K562 (cell line): ENCODE results near the gene TRAF3IP3. TPM values are rescaled to one million over a fixed set of nuclear protein-coding genes. Genes with fewer than 3 reads are reported as not detected.

ENCODE experiments used
- BACH1 ChIP-seq: fragments of 200-800 bp; sonication (Bioruptor generic); IDR thresholded peaks from 2 replicates; pipeline ENCODE4 v1.6.1; 2016; ENCODE audit warnings: missing genetic modification characterization, missing compliant biosample characterization
- MCM2 ChIP-seq: fragments of 450-650 bp; IDR thresholded peaks from 2 replicates; pipeline ENCODE4 v1.6.1; 2017; ENCODE audit warnings: low read depth, mild to moderate bottlenecking
- MTA3 ChIP-seq: fragments of 450-650 bp; formaldehyde crosslinking; IDR thresholded peaks from 2 replicates; pipeline ENCODE4 v1.6.1; 2017; ENCODE audit warnings: mild to moderate bottlenecking, borderline replicate concordance
- MYBL2 ChIP-seq, 2 experiments: fragments of 450-650 bp in 1 of 2; sonication (generic) in 1 of 2; formaldehyde crosslinking in 1 of 2; IDR thresholded peaks; 2 replicates each; pipeline versions ENCODE4 v1.6.1 to v1.8.1; 2017 to 2022; ENCODE audit warnings: borderline replicate concordance in 1 of 2, inconsistent platforms in 1 of 2, low read depth in 1 of 2, mild to moderate bottlenecking in 1 of 2, missing genetic modification reagents in 1 of 2, moderate library complexity in 1 of 2
- NR4A1 ChIP-seq, 2 experiments: fragments of 250-450 bp in 1 of 2; fragments of 450-650 bp in 1 of 2; sonication (Bioruptor Pico) in 1 of 2; IDR thresholded peaks; 2 replicates each; pipeline versions ENCODE4 v1.4.0 to v1.6.1; 2016 to 2020; ENCODE audit warnings: mild to moderate bottlenecking in 2 of 2, missing compliant biosample characterization in 1 of 2, missing genetic modification characterization in 1 of 2, moderate library complexity in 1 of 2
- POLR2B ChIP-seq: fragments of 450-650 bp; IDR thresholded peaks from 2 replicates; pipeline ENCODE4 v1.6.1; 2018; ENCODE audit warnings: low read depth; ENCODE audit not compliant: partially characterized antibody
- POU5F1 ChIP-seq: fragments of 150-350 bp; IDR thresholded peaks from 2 replicates; pipeline ENCODE4 v1.6.1; 2014; ENCODE audit warnings: borderline replicate concordance, low read length, low read depth, mild to moderate bottlenecking; ENCODE audit not compliant: partially characterized antibody
- TEAD2 ChIP-seq: fragments of 450-650 bp; IDR thresholded peaks from 2 replicates; pipeline ENCODE4 v1.6.1; 2016; ENCODE audit warnings: missing genetic modification characterization, control low read depth, missing compliant biosample characterization
- polyA plus RNA-seq, 8 experiments: library from polyadenylated mRNA; depleted of rRNA in 4 of 8; stranded (reverse) in 5 of 8; unstranded in 3 of 8; fragments of >200 nt; fragmentation: Nextera tagmentation in 2 of 8; fragmentation: Illumina TruSeq in 1 of 8; extraction: Ambion mirVana in 2 of 8; extraction: Trizol in 1 of 8; gene quantifications; 2 replicates each; pipeline versions ENCODE4 v1.2.1 to v1.2.3, GENCODE V29; 2011 to 2014; ENCODE audit warnings: inconsistent platforms in 1 of 8, missing spikeins in 1 of 8
- total RNA-seq, 7 experiments: library from RNA; depleted of rRNA in 6 of 7; stranded (reverse); fragments of >200 nt in 6 of 7; fragmentation: Illumina TruSeq in 2 of 7; extraction: Trizol in 2 of 7; gene quantifications; 2 replicates each; pipeline versions ENCODE4 v1.2.1 to v1.2.3, GENCODE V29; 2011 to 2021; ENCODE audit warnings: low replicate concordance in 1 of 7
- TF ChIP-seq, protein P1 (sequence below), 2 experiments: fragments of 450-650 bp; formaldehyde crosslinking in 1 of 2; IDR thresholded peaks; 2 replicates each; pipeline versions ENCODE4 v1.4.0 to v1.6.1; 2014 to 2020; ENCODE audit warnings: mild to moderate bottlenecking in 2 of 2, borderline replicate concordance in 1 of 2, low read depth in 1 of 2
- TF ChIP-seq, protein P2 (sequence below): fragments of 450-650 bp; IDR thresholded peaks from 2 replicates; pipeline ENCODE4 v1.6.1; 2017; ENCODE audit warnings: antibody characterized with exemption, mild to moderate bottlenecking

The TRAF3IP3 gene
- total and polyA plus RNA-seq, 9 of the 15 experiments (the other 6 are each of a cell fraction or from before 2014, with no cell fraction given), result 0.06 to 1.1 (median 0.31) TPM

DNA sequence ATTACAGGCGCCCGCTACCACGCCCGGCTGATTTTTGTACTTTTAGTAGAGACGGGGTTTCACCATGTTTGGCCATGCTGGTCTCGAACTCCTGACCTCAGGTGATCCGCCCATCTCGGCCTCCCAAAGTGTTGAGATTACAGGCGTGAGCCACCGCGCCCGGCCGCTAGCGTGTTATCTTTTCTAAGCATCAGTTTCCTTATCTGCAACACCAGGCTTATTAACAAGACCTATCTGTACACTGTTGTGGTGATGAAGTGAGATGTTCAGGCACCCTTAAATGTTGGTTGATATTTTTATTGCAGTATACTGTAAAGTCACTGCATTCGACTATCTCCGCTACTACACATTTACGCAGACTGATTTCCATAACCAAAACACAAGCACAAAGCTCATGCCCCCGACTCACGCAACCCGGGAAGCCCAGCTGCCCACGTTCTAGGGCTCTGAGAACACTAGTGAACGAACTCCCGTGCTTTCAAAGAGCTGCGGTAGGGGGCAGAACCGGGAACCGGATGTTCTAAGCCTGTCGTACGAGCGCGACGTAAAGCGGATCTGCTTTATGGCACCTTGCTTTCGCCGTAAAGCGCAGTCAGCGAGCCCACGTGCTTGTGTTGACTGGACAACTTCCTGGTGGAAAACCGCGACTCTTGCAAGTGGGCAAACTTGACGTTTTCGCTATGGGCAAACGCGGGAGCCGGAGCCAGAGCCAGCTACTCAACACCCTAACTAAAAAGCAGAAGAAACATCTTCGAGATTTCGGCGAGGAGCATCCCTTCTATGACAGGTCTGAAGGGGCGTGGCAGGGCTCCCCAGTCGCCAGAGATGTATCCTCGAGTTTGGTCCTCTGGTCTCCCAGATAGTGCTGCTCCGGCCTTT is 71.8 kb downstream of the TRAF3IP3 start, which contains the start of gene UTP25 (continued):
- TF ChIP-seq, protein P1, sequence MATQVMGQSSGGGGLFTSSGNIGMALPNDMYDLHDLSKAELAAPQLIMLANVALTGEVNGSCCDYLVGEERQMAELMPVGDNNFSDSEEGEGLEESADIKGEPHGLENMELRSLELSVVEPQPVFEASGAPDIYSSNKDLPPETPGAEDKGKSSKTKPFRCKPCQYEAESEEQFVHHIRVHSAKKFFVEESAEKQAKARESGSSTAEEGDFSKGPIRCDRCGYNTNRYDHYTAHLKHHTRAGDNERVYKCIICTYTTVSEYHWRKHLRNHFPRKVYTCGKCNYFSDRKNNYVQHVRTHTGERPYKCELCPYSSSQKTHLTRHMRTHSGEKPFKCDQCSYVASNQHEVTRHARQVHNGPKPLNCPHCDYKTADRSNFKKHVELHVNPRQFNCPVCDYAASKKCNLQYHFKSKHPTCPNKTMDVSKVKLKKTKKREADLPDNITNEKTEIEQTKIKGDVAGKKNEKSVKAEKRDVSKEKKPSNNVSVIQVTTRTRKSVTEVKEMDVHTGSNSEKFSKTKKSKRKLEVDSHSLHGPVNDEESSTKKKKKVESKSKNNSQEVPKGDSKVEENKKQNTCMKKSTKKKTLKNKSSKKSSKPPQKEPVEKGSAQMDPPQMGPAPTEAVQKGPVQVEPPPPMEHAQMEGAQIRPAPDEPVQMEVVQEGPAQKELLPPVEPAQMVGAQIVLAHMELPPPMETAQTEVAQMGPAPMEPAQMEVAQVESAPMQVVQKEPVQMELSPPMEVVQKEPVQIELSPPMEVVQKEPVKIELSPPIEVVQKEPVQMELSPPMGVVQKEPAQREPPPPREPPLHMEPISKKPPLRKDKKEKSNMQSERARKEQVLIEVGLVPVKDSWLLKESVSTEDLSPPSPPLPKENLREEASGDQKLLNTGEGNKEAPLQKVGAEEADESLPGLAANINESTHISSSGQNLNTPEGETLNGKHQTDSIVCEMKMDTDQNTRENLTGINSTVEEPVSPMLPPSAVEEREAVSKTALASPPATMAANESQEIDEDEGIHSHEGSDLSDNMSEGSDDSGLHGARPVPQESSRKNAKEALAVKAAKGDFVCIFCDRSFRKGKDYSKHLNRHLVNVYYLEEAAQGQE (IDR thresholded peaks at IDR 0.05; ENCODE audit: borderline replicate concordance), result 0 out of 2 replicates have a peak, but pooled peaks have one; percentile 20
- TF ChIP-seq, protein P1 (CRISPR knock-in tag; IDR thresholded peaks at IDR 0.05; ENCODE audit: low read depth), result no peak
- no peak for TF ChIP-seq MYBL2 (IDR thresholded peaks at IDR 0.05; ENCODE audit: low read depth)
- TF ChIP-seq MYBL2 (CRISPR knock-in tag; IDR thresholded peaks at IDR 0.05; ENCODE audit: borderline replicate concordance), result no peak
- no peak for TF ChIP-seq POU5F1
- no peak for TF ChIP-seq NR4A1 (CRISPR knock-in tag; IDR thresholded peaks at IDR 0.05)
- TF ChIP-seq NR4A1 (tag; IDR thresholded peaks at IDR 0.05), result no peak; the same call in 1 of the 2 replicates
- TF ChIP-seq BACH1 (tag), result no peak
- no peak for TF ChIP-seq TEAD2 (tag)
- TF ChIP-seq, protein P2, sequence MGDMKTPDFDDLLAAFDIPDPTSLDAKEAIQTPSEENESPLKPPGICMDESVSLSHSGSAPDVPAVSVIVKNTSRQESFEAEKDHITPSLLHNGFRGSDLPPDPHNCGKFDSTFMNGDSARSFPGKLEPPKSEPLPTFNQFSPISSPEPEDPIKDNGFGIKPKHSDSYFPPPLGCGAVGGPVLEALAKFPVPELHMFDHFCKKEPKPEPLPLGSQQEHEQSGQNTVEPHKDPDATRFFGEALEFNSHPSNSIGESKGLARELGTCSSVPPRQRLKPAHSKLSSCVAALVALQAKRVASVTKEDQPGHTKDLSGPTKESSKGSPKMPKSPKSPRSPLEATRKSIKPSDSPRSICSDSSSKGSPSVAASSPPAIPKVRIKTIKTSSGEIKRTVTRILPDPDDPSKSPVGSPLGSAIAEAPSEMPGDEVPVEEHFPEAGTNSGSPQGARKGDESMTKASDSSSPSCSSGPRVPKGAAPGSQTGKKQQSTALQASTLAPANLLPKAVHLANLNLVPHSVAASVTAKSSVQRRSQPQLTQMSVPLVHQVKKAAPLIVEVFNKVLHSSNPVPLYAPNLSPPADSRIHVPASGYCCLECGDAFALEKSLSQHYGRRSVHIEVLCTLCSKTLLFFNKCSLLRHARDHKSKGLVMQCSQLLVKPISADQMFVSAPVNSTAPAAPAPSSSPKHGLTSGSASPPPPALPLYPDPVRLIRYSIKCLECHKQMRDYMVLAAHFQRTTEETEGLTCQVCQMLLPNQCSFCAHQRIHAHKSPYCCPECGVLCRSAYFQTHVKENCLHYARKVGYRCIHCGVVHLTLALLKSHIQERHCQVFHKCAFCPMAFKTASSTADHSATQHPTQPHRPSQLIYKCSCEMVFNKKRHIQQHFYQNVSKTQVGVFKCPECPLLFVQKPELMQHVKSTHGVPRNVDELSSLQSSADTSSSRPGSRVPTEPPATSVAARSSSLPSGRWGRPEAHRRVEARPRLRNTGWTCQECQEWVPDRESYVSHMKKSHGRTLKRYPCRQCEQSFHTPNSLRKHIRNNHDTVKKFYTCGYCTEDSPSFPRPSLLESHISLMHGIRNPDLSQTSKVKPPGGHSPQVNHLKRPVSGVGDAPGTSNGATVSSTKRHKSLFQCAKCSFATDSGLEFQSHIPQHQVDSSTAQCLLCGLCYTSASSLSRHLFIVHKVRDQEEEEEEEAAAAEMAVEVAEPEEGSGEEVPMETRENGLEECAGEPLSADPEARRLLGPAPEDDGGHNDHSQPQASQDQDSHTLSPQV, result peak; percentile 64
- peak; percentile 53 for TF ChIP-seq POLR2B
- no peak for TF ChIP-seq MCM2
- TF ChIP-seq MTA3, result peak; percentile 92
